HG03558 (cell line): ENCODE measurements around the gene SSTR3.
"Not testable (repeated sequence)": the region's sequence is repeated elsewhere in the genome, so short reads cannot be mapped to it uniquely, and the experiment has no call there.

Experiments
- ATAC-seq: cut with Tn5 transposase; IDR thresholded peaks from one replicate; pipeline ENCODE4 v1.9.1; 2021; ENCODE audit warnings: moderate number of reproducible peaks; ENCODE audit not compliant: unreplicated experiment; ENCODE audit errors: extremely low read depth

SSTR3 gene

DNA sequence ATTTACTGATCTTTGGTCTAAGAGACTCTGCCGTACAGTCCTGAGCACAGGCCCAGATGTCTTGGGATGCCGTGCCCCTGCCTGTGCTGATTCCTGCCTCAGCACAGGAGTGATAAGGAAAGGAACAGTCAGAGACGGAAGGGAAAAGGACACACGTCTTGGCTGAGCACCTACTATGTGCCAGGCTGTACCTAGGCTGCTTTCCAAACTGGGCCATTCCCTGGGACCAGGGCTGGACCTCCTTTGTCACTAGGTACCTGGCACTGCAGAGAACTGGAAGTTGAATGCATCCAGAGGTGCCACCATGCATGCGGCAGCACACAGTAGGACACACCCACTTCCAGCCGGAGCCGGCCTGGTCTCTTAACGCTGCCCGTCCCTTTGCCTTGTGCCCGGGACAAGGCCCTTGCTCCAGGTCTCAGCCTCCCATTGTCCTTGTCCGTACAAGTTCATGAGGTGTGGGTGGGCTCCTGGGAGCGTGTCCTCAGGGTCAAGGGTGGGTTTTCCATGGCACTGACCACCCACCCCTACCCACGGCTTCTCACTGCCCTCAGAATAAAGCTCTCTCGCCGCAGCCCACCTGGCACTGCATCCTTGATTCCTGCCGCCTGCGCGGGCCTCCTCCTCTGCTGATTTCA is 1.1 kb upstream of the SSTR3 start:
- ATAC-seq = no peak

DNA sequence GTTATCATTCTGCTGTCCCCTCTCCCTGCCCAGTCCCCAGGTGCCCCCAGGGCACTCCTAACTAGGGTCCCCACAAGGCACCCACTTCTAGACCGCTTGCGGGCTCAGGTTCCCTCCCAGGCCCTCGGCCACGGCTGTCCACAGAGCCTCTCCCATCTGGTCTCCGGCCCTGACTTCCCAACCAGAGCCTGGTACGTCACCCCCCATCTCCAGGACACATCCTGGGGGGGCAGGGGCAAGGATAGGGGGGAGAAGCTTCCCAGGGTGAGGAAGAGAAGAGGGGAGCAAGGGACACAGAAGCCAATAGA is 457 bp downstream of the SSTR3 start:
- no peak for ATAC-seq

DNA sequence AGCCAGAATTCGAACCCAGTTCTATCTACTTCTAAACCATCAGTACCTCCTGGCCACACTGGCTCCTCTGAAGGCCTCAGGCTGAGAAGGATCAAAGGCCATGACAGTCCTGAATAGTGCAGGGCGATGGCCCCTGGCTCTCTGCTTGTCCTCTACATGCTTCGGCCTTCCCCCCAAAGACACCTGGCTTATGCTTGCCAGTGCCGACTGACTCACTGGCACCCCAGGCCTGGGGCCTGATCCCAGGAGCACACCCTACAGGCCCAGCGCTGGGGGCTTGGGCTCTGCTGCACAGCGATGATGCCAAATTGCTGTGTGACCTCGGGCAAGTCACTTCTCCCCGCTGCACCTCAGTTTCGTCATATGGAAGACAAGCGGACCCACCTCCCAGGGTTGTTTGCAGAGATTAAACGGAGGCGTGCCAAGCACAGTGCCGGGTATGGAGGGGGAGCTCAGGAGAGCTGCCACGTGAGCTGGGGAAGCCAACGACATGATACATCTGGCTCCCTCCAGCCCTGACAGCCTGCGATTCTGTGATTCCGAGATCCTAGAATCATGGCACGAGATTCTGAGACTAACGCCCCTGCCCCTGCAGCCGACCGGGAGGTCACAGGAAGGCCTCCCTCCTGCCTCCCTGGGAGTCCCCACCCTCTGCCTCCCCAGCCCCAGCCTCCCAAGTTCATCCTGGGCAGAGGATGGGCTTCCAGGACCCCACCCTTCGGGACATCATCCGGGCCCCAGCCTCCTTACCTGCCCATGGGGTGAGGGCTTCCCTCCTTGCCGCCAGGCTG is 1.0 kb downstream of the SSTR3 start:
- no peak for ATAC-seq

DNA sequence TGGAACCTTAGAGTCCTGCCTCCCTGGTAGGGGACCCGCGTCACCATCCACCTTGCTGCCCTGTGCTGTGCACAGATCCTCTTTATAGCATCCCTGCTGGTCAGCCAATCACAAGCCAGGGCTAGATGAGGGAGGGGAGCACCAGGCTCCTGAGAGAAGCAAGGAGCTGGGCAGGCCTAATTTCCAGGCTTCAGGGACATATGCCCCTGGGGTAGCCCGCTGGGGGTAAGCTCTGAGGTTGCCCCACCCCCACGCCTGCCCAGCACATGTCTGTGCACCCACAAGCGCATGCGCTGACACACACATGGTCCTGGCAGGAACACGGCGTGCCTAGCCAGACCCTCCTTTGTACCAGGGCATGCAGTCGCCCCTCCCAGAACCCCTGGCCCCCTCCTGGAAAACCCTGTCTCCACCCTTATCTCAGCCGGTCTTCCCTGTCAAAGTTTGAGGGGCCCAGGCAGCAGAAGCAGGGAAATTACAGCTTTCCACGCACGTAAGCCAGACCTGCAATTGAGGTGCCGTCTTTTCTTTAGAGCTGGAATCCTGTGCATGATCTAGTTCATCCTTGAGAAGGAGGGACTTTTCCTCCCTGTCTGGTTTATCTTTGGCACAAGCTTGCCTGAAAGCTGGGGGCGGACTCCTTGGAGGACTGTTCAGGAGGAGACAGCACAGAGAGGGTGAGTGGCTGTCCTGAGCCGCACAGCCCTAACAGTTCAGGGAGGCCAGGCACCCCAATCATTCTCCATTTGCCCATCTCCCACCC is 2.1 kb downstream of the SSTR3 start:
- ATAC-seq = no peak

DNA sequence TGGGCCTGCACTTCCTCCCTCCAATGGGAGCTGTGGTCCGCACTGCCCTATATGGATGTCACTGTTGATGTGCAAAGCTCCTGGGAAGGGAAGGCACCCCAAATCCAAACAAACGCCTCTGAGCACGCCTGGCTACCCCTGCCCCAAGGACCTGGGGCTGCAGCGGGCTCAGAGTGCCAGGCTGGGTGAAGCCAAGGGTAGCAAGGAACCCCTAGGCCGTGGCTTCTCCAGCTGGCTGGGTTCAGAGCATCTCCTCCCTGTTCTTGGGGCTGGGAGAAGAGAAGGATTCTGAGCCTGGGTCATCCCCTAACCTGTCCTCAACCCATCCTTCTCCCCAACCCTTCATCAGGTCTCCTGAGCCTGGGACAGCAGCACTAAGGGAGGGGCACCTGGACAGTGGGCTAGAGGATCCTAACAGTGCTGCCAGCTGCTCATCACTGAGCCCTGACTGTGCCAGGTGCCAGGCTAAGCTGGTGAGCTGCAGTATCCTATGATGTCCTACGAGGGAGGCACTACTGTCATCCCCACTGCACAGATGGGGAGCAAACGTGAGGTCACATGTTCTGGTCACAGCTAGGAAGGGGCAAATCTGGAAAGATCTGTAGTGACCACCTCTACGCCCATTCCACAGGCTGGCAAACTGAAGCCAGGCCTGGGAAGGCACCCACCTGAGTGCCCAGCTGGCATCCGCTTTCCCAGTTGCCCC is 3.0 kb downstream of the SSTR3 start:
- no peak for ATAC-seq

DNA sequence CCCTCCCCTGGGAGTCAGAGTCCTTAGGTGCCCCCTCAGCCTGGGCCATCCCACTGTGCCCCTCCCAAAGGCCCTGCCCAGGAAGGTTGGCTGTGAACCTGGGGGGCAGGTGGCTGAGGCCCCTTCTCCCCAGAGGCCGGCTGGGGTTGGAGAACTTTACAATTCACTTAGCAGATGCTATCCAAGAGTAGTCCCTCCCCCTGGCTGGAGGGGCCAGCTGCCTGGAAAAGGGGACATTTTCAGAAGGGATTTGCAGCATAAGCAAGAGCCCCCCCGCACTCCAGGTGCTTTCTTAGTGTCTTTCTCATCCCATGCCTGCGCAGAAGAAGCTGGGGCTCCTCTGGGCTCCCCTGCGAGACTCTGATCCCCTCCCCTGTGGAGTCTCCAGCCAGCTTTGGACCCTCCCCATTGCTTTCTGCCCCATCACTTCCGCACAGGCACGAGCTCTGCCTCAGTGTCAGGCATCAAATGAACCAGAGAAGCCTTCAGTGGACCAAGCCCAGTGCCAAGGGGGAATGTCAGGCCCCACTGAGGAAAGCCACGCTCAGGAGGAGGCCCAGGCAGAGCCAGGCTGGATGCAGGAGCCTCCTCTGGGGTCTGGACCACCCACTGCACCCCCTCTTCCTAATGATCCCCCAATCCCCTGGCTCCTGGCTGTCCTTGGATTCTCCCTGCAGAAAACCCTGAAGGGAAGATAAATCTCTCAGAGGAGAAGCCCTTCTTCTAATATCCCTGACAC is 3.7 kb downstream of the SSTR3 start:
- no peak for ATAC-seq

DNA sequence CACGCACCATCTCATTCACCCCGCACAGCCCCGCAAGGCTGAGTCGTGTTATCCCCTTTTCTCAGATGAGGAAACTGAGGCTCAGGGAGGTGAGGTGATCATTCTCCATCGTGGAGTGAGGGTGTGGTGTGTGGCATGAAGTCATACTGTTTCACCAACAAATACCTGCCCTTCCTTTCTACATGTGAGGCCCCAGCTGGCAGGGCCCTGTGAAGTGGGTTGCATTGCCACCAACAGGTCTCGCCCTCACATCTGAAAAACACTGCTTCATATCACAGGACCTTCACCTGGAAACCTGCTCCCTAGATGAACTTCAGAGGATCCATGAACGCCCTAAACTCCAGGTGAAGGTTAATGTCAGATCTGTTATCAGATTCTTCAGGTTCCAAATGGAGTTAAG is 4.3 kb downstream of the SSTR3 start:
- ATAC-seq = no peak

DNA sequence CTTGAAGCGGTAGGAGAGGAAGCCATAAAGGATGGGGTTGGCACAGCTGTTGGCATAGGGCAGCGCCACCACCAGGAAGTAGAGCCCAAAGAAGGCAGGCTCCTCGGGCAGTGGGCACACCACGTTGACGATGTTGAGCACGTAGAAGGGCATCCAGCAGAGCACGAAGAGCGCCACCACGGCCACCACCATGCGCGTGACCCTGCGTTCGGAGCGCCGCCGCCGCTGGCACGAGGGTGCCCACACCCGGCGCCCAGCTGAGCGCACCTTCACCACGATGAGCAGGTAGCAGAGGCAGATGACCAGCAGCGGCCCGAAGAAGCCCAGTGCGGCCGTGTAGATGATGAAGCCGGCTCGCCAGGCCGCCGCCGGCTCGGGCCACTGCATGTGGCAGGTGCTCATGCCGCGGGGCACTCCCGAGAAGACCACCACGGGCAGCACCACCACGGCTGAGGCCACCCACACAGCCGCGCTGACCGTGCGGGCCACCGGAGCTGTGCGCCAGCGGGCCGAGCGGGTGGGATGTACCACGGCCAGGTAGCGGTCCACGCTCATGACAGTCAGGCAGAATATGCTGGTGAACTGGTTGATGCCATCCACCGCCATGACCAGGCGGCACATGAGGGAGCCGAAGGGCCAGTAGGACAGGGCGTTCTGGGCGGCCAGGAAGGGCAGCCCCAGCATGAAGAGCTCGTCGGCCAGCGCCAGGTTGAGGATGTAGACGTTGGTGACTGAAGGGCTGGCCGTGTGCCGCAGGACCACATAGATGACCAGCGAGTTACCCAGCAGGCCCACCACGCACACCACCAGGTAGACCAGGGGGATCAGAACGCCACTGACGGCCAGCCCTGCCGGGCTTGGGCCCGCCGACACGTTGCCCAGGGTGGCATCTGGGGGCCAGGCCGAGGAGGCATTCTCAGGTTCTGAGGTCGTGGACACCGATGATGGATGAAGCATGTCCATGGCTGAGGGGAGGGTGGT is 5.1 kb downstream of the SSTR3 start:
- ATAC-seq = no peak

DNA sequence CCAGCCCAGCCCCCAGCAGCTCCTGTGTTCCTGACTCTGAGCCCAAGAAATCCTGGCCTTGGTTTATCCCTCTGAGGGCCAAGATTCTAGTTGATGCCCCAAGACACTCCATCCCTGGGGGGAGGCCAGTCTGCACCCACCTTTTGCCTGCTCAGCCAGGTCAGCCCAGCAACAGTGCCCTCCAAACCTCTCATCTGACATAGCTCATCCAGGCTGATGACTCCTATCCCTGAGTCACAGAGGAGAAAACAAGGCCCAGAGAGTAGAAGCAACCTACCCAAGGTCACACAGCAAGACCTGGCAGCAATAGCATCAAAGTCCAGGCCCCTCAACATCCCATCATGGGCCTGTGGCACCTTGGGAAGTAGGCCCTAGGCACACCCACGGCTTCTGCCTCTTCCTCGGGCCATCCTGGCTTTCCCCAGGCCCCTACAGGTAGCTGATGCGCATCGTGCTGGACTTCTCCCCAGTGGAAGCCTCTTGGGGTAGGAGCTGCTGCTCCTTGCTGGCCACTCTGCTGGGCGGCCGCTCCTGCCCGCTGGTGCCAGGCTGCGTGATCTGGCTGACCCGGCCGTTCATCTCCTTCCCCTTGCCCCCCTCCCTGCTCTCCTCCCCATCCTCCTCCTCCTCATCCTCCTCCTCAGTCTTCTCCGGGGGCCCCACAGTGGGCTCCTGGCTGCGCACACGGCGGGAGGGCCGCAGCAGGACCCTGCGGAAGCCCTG is 6.0 kb downstream of the SSTR3 start:
- ATAC-seq = no peak

DNA sequence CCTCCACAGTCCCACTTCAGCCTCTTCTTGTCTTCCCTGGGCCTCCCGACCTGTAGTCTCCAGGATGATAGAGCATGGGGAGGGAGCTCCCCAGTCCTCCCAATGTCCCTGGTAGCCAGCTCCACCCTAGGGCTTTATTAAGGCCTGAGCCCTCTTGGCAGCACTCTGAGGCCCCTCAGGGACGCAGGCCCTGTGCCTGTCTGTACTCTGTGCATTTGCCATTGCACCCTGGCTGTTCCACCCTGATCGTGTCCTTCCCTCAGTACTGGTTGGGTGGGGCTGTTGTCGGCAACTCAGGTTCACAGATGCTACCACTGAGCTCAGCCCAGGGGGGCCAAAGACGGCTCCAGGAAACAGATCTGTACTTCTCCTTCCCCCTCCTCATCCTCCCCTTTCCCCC is 7.2 kb downstream of the SSTR3 start:
- no peak for ATAC-seq

DNA sequence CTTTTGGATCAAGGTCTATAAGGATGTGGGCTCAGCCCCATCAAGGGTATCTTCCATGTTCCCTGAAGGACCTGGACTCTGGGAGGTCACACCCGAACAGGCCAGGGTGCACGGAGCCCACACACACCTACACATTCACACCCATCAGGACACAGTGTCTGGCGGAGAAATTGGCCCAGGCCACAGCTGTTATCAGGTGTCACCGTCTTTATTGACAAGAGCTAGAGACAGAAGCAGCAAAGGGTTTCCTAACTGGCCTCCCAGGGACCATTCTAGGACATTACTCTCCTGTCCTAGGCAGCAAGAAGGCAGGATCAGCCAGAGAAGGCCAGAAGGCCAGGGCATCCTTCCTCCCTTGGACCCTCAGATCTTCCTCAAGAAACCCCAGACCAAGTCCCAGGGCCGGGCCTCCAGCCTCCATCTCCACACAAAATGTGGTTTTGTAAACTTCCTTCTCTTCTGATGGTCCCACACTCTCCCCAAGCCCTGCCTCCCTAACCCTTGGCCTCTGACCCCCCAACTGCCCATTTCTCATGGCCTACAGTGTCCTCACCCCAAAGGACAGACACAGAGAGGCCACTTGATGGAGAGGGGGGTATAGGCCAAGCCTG is 8.1 kb downstream of the SSTR3 start:
- ATAC-seq = no peak

DNA sequence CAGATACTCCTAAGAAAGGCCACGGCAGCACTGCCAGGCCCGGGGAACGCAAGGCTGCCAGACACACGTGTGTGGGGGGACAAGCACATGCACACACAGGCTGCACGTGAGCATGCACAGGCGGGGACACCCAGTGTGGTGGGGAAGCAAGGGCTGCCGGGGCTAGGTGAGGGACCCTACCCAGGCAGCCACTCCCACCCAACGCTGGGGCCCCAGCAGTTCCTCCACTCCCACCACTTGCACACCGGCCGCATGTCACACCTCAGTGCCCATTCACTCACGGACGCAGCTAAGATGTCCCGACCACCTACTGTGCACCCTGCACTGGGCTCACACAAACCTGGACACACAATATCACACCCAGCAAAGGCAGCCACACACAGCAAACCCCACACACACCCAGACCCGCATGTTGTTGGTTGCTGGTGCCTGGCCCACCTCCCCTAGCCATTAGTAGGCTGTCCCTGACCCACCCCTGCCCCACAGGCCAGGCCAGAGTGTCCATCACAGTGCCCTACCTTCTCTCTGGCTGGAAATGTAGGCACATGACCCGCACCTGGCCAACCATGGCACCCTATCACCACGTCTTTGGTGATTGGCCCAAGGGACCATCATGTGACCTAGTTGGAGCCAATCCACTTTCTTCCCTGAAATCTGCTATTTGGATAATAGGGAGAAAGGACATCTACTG is 8.8 kb downstream of the SSTR3 start:
- no peak for ATAC-seq

DNA sequence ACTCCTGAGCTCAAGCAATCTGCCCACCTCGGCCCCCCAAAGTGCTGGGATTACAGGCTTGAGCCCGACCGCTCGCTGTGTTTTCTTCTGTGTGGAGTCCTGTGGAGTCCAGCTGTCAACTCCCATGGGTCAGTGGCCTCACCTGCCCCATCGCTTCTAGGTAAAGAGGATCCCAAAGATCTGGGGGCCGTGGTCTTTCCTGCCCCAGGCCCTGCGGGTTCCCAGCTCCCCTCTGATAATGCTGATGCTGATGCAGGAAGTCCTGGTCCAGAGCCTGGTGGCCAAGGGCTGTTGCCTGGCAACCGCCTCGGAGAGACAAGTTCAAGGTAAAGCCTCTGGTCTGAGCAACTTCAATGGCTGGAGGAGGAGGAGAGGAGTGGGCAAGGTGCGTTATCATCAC is 9.6 kb downstream of the SSTR3 start:
- ATAC-seq = no peak

DNA sequence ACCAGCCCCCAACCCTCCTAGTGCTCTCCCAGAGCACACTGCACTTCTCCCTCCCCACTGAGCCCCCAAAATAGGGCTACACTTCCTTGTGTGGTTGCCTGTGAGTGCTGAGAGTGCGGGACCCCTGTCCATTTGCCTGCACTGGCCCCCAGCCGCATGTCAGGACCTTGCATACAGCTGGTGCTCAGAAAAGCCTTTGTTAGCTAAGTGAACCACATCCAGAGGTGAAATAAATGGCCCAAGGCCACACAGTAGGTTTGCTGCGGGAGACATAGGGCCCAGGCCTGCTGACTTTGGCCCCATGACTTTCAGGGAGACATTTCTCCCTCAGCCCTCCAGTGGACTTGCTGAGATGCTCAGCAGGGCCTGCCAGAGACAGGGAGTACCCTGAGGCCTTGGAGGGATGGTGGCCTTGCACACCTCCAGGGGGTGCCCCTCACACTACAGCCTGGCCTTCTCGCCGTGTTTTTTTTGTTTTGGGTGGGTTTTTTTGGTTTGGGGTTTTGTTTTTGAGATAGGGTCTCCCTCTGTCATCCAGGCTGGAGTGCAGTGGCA is 10.2 kb downstream of the SSTR3 start:
- ATAC-seq = no peak

DNA sequence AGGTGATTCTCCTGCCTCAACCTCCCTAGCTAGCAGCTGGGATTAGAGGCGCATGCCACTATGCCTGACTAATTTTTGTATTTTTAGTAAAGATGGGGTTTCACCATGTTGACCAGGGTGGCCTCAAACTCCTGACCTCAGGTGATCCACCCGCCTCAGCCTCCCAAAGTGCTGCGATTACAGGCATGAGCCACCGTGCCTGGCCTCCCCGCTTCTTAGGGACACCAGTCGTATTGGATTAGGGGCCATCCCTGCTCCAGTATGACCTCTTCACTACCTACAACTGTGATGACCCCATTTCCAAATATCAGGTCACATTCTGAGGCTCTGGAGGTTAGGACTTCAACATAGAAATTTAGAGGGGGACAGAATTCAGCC is 10.8 kb downstream of the SSTR3 start:
- not testable (repeated sequence) for ATAC-seq

DNA sequence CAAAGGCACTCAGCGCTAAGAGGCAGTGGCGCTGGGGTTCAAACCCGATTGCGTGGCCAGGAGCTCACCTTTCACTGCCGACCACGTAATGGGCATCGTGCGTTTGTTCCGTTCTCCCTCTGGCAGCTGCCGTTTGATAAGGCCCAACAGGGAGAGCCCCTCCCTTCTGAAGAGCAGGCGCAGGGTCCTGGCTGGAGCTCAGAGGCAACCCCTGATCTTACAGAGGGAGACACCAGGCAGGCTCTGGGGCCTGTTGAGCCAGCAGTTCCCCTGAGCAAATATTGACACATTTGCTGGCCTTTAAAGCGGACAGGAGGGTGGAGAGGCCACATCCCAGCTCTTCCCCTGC is 12.5 kb downstream of the SSTR3 start:
- ATAC-seq = no peak

DNA sequence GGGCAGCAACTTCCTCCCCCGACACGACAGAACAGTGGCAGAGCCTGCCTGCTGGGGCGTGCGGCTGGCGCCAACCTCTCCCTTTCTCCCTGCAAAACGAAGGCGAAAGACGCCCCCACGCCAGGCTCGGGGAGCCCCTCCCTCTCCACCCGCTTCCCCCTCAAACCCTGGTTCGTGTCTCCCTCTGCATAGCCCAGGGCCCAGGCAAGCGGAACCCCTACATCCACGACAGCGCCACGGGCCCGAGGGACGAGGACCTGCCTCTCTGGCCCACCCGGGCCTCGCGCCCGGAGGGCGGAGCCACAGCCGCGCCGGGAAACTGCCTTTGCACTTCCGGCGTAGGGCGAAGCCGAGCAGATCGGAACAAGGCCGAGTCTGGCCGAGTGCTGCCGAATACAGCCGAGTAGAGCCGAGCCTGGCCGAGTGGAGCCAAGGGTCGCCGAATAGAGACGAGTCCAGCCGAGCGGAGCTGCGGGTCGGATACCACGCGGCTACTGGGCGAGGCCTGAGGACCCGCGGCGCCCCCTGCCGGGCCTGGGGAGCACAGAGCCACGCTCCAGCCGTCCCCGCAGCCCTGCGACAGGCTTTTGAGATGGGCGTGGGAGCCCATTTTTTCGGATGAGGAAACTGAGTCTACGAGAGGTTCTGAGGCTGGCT is 13.0 kb downstream of the SSTR3 start:
- peak; percentile 67 for ATAC-seq
